ENCODE data around the gene AGAP1.

The AGAP1 gene

GRCh38 chr2:235852526-235852920 is 358.7 kb downstream of the AGAP1 start:
- H3K4me3 ChIP-seq (replicated peaks in 1 of 2; ENCODE audit: low read depth in 2 of 2, low read length in 2 of 2), result no peak overlapping the region
- DNase-seq (ENCODE audit: low read depth in 2 of 2), result no peak

DNA sequence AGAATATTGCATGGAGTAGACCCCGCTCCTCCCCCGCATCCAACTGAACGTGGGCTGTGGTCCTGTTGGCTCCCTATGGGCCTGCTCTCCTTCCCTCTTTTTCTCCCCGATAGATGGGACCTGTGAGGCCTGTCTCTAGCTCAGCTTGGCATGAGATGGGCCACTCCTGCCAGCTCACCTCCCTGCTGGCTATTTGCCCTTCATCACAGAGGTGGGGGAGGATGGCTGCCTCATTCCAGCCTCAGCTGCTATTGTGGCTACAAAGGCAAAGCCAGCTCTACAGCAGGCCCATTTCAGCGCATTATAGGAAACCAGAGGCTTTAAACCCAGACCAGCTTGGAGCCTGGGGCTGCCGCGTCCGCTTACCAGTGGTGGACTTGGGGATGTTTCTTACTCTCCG is 360.4 kb downstream of the AGAP1 start:
- TF ChIP-seq, protein P1, sequence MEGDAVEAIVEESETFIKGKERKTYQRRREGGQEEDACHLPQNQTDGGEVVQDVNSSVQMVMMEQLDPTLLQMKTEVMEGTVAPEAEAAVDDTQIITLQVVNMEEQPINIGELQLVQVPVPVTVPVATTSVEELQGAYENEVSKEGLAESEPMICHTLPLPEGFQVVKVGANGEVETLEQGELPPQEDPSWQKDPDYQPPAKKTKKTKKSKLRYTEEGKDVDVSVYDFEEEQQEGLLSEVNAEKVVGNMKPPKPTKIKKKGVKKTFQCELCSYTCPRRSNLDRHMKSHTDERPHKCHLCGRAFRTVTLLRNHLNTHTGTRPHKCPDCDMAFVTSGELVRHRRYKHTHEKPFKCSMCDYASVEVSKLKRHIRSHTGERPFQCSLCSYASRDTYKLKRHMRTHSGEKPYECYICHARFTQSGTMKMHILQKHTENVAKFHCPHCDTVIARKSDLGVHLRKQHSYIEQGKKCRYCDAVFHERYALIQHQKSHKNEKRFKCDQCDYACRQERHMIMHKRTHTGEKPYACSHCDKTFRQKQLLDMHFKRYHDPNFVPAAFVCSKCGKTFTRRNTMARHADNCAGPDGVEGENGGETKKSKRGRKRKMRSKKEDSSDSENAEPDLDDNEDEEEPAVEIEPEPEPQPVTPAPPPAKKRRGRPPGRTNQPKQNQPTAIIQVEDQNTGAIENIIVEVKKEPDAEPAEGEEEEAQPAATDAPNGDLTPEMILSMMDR (IDR thresholded peaks at IDR 0.05; ENCODE audit: low read depth, low read length), result no peak
- no peak overlapping the region for H3K4me3 ChIP-seq (replicated peaks in 1 of 2; ENCODE audit: low read depth in 2 of 2, low read length in 2 of 2)
- DNase-seq (ENCODE audit: low read depth in 2 of 2), result no peak

More at GRCh38 chr2:235852526-235852920, 358.7 kb downstream of the AGAP1 start:
- TF ChIP-seq, protein P1 (IDR thresholded peaks at IDR 0.05; ENCODE audit: low read depth, low read length), result no peak

GRCh38 chr2:235855011-235855410 is 361.2 kb downstream of the AGAP1 start:
- no peak overlapping the region for H3K4me3 ChIP-seq (replicated peaks in 1 of 2; ENCODE audit: low read depth in 2 of 2, low read length in 2 of 2)
- no peak for DNase-seq (ENCODE audit: low read depth in 2 of 2)
- TF ChIP-seq, protein P1 (IDR thresholded peaks at IDR 0.05; ENCODE audit: low read depth, low read length), result no peak

- TF ChIP-seq, protein P1 (IDR thresholded peaks at IDR 0.05; ENCODE audit: low read depth, low read length), result no peak
- no peak overlapping the region for H3K4me3 ChIP-seq (replicated peaks in 1 of 2; ENCODE audit: low read depth in 2 of 2, low read length in 2 of 2)
- peak in 1 of 2 donors; percentile 26 for DNase-seq (ENCODE audit: low read depth in 2 of 2)
Observed at GRCh38 chr2:235856151-235856854, 362.5 kb downstream of the AGAP1 start.

DNA sequence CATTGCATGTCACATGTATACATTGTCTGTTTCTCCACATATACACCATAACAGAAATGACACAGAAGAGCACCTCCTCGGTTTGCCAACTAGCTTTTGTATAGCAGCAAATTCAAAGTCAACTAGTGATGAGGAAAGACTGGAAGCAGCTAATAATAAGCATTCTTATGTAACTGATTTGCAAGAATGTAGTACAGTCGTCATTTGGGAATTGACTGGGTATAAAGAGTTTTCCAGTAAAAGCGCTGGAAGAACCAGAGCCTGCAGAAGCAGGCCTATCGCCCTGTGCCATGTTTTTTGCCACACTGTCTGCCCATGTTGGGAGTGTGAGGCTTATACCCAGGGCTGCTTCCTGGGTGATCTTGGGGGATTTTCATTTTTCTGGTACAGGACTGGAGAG is 363.8 kb downstream of the AGAP1 start:
- H3K4me3 ChIP-seq (replicated peaks in 1 of 2; ENCODE audit: low read depth in 2 of 2, low read length in 2 of 2), result no peak overlapping the region
- DNase-seq (ENCODE audit: low read depth in 2 of 2), result peak; percentile 21 to 30
- TF ChIP-seq, protein P1 (IDR thresholded peaks at IDR 0.05; ENCODE audit: low read depth, low read length), result no peak

DNA sequence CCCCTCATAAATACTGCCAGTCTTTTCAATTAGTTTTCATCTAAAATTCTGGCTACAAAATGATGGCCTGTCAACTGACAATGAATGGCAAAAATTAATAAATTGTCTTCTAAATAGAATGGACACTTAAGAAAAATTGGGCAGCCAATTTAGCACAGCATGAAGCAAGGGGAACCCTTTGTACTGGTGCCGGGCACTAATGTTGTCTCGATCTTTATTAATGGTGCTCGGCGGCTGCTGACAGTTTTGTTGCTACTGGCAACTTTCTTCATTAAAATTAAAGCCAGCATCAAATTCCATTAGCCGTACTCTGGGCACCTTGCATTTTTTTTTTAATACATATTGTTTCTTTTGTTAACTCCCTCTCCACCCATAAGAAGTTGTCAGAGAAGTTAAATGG is 365.0 kb downstream of the AGAP1 start:
- no peak for DNase-seq (ENCODE audit: low read depth in 2 of 2)
- H3K4me3 ChIP-seq (replicated peaks in 1 of 2; ENCODE audit: low read depth in 2 of 2, low read length in 2 of 2), result no peak overlapping the region
- TF ChIP-seq, protein P1 (IDR thresholded peaks at IDR 0.05; ENCODE audit: low read depth, low read length), result no peak

GRCh38 chr2:235859651-235860050 is 365.8 kb downstream of the AGAP1 start:
- peak; percentile 48 to 79 for DNase-seq (ENCODE audit: low read depth in 2 of 2)
- H3K4me3 ChIP-seq (replicated peaks in 1 of 2; ENCODE audit: low read depth in 2 of 2, low read length in 2 of 2), result no peak overlapping the region
- TF ChIP-seq, protein P1 (IDR thresholded peaks at IDR 0.05; ENCODE audit: low read depth, low read length), result no peak

Measured in cardiac fibroblast (primary cell).